Measurements from ENCODE around the gene RAI1.

DNA sequence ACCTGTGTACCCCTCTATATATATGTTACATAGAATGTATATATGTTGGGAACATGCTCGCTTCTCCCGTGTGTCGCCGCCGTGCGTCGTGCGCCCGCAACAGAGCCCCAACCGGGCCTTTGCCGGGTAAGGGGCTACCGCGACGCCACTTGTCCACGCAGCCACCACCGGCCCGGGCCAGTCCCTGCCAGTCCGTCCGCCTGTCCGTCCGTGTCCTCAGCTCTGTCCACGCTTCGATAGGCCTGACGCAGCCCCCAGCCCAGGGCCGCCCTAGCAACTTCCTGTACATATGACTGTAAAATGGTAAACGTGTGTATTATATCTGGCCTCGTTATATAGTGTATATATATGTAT lies 129.6 kb downstream of the RAI1 start:
- no peak for TF ChIP-seq EP300 (IDR thresholded peaks at IDR 0.05; ENCODE audit: low read depth in 2 of 2, low read length in 2 of 2)
- no peak for TF ChIP-seq EP300 (CRISPR knock-in tag; IDR thresholded peaks at IDR 0.05; ENCODE audit: borderline replicate concordance)
- TF ChIP-seq KLF16 (CRISPR knock-in tag; IDR thresholded peaks at IDR 0.05), result no peak
- TF ChIP-seq, protein P1, sequence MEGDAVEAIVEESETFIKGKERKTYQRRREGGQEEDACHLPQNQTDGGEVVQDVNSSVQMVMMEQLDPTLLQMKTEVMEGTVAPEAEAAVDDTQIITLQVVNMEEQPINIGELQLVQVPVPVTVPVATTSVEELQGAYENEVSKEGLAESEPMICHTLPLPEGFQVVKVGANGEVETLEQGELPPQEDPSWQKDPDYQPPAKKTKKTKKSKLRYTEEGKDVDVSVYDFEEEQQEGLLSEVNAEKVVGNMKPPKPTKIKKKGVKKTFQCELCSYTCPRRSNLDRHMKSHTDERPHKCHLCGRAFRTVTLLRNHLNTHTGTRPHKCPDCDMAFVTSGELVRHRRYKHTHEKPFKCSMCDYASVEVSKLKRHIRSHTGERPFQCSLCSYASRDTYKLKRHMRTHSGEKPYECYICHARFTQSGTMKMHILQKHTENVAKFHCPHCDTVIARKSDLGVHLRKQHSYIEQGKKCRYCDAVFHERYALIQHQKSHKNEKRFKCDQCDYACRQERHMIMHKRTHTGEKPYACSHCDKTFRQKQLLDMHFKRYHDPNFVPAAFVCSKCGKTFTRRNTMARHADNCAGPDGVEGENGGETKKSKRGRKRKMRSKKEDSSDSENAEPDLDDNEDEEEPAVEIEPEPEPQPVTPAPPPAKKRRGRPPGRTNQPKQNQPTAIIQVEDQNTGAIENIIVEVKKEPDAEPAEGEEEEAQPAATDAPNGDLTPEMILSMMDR (CRISPR knock-in tag; IDR thresholded peaks at IDR 0.05), result no peak
- TF ChIP-seq RNF219 (CRISPR knock-in tag; IDR thresholded peaks at IDR 0.05), result no peak
- TF ChIP-seq PCBP2 (optimal IDR thresholded peaks at IDR 0.05; ENCODE audit: low read depth, low read length, poor library complexity, severe bottlenecking), result no peak
- TF ChIP-seq, protein P2, sequence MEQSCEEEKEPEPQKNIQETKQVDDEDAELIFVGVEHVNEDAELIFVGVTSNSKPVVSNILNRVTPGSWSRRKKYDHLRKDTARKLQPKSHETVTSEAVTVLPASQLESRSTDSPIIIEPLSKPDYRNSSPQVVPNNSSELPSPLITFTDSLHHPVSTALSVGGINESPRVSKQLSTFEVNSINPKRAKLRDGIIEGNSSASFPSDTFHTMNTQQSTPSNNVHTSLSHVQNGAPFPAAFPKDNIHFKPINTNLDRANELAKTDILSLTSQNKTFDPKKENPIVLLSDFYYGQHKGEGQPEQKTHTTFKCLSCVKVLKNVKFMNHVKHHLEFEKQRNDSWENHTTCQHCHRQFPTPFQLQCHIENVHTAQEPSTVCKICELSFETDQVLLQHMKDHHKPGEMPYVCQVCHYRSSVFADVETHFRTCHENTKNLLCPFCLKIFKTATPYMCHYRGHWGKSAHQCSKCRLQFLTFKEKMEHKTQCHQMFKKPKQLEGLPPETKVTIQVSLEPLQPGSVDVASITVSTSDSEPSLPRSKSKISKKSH (CRISPR knock-in tag; IDR thresholded peaks at IDR 0.05; ENCODE audit: borderline replicate concordance), result no peak
- TF ChIP-seq NR2F6 (IDR thresholded peaks at IDR 0.05), result no peak
- no peak for TF ChIP-seq NR2F6 (CRISPR knock-in tag; IDR thresholded peaks at IDR 0.05)
- no peak for TF ChIP-seq HDAC1 (CRISPR knock-in tag; IDR thresholded peaks at IDR 0.05)

All from HepG2 (cell line).